DMS53 treated with DMSO at 0.1 percent for 48 hours (cell line): ENCODE measurements around the gene HINT2.

ENCODE experiments used
- DNase-seq: peaks from one replicate; lab custom pipeline; 2025; ENCODE audit not compliant: unreplicated experiment; lab: John Stamatoyannopoulos, UW

Gene HINT2

GRCh38 chr9:35814841-35815543, at the start of gene HINT2:
Gene HINT2 (minus strand): TSS chr9:35815042. CDS start chr9:35814979, 63 bp downstream.
- DNase-seq = peak; percentile 95

GRCh38 chr9:35863583-35863982, 48.7 kb upstream of the HINT2 start:
- no peak for DNase-seq

- no peak for DNase-seq
Measured at GRCh38 chr9:35862328-35862727, 47.5 kb upstream of the HINT2 start.

GRCh38 chr9:35861161-35861897, 46.5 kb upstream of the HINT2 start:
- no peak for DNase-seq

- no peak for DNase-seq
Measured at GRCh38 chr9:35859990-35860339, 45.1 kb upstream of the HINT2 start.

GRCh38 chr9:35859310-35859989, 44.6 kb upstream of the HINT2 start:
- no peak for DNase-seq

GRCh38 chr9:35858458-35858857, 43.6 kb upstream of the HINT2 start:
- no peak for DNase-seq

GRCh38 chr9:35856882-35857281, 42.0 kb upstream of the HINT2 start:
- DNase-seq = no peak

- no peak for DNase-seq
Measured at GRCh38 chr9:35856206-35856605, 41.4 kb upstream of the HINT2 start.

GRCh38 chr9:35854091-35854762, 39.4 kb upstream of the HINT2 start:
- no peak for DNase-seq

- DNase-seq = no peak
Measured at GRCh38 chr9:35852876-35853865, 38.3 kb upstream of the HINT2 start.

GRCh38 chr9:35852267-35852815, 37.5 kb upstream of the HINT2 start:
- DNase-seq = no peak

GRCh38 chr9:35847792-35848572, 33.1 kb upstream of the HINT2 start:
- DNase-seq = no peak

- no peak for DNase-seq
Measured at GRCh38 chr9:35845824-35846771, 31.3 kb upstream of the HINT2 start.

GRCh38 chr9:35844628-35845270, 29.9 kb upstream of the HINT2 start:
- DNase-seq = no peak

- DNase-seq = no peak
Measured at GRCh38 chr9:35842795-35843194, 28.0 kb upstream of the HINT2 start.

- DNase-seq = no peak
Measured at GRCh38 chr9:35842020-35842745, 27.3 kb upstream of the HINT2 start.
